ENCODE data around the gene TBC1D5.
A peak's percentile ranks its signal among the peaks of the same experiment; 100 is the strongest.

Gene TBC1D5

DNA sequence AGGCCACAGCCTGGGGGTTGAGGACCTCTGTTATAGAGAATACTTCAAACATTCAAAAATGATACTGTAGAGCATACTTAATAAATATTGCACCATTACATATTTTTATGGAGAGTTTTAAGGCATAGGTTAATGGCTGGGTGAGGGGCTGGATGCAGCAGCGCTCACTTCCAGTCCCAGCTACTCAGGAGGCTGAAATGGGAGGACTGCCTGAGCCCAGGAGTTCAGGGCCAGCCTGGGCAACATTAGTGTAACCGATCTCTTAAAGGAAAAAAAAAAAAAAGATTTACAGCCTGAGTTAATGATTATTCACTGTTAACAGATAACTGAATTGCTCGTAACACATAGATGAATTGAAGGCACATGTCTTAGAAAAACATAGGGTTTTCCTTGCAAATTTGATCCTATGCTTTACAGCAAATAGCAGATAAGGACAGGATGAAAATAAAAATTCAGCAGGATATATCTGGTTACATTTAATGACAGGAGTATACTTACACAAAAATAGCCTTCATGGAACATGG, 282.9 kb downstream of the TBC1D5 start:
- DNase-seq = no peak

DNA sequence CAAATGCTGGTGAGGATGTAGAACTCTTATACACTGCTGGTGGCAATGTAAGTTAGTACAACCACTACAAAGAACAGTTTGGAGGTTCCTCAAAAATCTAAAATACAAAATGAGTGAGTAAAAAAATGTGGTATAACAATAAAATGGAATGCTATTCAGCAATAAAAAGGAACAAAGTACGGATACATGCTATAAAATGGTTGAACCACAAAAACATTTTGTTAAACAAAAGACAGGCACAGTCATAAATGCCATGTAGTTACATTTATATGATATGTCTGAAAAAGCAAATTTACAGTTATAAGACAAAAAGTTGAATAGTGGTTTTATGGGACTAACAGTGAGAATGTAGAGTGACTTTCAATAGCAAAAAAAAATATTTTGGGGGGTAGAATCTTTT, 285.8 kb downstream of the TBC1D5 start:
- no peak for DNase-seq

DNA sequence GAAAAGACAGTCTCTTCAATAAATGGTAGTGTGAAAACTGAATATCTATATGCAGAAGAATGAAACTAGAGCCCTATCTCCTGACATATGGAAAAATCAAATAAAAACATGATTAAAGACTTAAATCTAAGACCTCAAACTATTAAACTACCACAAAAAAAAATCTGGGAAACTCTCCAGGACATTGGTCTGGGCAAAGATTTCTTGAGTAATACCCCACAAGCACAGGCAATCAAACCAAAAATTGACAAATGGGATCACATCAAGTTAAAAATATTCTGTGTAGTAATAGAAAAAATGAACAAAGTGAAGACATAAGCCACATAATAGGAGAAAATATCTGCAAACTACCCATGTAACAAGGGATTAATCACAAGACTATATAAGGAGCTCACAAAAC, 286.4 kb downstream of the TBC1D5 start:
- peak; percentile 55 for DNase-seq

DNA sequence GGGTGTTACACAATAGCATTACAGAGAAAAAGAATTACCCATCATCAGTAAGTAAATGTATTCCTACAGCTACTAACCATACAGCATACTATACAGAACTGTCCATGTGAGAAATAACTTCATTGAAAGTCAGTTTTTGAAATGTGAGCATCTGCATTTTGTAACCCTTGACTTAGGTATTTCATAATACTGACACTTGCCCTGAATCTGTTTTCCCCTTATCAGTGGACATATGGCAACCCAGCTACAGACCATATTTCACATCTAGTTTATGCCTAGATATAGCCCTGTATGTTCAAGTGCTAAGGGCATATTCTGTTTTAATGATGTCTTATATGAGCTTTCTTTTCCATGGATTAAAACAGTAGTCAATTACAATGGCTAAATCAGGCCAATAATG, 297.6 kb downstream of the TBC1D5 start:
- no peak for DNase-seq

DNA sequence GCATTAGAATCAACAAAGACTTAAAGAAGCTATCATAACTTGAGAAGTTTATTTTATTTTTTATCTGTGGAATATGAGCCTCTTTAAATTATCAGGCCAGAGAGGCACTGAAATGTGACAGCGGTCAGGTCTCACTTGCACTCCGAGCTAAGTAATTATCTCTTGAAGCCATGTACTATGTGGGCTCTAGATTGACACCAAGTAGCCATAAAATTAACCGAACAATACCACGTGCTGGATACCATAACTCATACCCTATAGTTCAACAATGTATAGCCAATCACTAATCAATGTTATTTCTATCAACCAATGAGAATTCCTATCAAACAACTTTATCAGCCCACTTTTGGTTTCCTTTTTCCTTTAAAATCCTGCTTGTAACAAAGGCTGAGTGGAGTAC, 299.3 kb downstream of the TBC1D5 start:
- DNase-seq = no peak

GRCh38 chr3:17442332-17443049, 299.9 kb downstream of the TBC1D5 start:
- DNase-seq = no peak

GRCh38 chr3:17433876-17434275, 308.6 kb downstream of the TBC1D5 start:
- no peak for DNase-seq

DNA sequence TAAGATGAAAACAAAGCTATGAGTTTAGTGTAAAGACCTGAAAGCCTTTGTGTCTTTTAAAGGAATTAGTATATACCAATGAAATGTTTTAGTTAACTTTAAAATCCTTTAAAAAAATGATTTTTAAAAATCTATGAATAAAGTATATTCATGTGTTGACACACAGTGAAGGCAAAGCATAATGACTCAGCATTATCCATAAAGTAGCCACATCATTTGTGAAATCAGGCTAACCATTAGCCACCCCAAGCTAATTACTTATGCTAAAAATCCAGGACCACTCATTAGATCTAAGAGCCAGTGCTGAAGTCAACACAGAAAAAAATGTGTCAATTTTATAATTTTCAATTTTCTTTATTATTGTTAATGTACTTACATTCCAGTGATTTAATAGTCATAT, 310.2 kb downstream of the TBC1D5 start:
- DNase-seq = peak; percentile 9

- peak; percentile 38 for DNase-seq
Observed at GRCh38 chr3:17431484-17432045, 310.9 kb downstream of the TBC1D5 start.

DNA sequence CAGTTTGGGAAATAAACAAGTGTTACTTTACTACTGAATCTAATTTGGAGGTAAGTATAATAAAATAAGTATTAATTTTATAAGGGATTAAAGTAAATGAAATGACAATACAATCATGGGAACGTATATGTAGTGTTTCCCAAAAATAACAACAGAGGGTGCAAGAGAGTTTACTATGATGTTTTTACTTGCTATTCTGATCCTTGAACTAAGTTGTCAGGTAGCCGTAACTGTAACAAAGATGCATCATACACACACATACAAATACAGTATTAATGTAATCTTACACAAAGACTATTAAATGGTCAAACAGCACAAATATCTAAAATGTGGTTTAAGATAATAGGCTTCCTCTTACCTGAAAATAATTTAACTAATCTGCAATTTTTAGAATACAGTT, 311.4 kb downstream of the TBC1D5 start:
- peak; percentile 33 for DNase-seq

- DNase-seq = no peak
Observed at GRCh38 chr3:17430582-17430981, 311.8 kb downstream of the TBC1D5 start.

DNA sequence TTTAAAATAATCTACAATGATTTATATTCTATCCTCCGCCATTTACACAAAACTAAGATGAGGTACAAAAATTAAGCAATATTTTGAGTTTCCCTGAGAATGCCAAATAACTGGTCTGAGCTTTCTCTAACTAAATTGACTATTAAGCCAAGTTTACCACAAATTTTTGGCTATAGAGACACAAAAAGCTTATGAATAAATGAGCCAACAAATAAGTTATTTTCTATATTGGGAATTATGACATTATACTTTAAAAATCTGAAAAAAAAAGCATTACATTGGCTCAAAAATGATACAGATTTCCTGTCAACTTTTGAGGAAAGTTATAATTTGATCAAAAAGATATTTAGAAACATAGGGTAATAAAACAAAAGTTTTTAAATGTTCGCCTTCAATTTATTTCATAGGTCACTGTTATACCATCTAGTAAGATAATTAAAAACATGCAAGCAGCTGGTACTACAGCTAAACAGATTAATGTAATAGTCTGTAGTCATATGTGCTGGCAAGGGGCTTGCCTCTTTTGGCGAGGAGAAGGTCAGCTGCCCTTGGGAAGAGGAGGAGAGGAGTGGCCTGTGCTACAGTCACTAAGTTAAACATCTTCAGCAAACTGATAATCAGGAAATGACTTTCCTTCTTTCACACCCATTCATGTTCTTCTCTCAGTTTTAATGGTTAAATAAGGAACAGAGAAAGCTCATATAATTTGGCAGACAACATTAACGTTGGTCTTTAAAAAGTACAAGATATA, 318.5 kb downstream of the TBC1D5 start:
- DNase-seq = peak; percentile 10

- no peak for DNase-seq
Observed at GRCh38 chr3:17422636-17423035, 319.8 kb downstream of the TBC1D5 start.

DNA sequence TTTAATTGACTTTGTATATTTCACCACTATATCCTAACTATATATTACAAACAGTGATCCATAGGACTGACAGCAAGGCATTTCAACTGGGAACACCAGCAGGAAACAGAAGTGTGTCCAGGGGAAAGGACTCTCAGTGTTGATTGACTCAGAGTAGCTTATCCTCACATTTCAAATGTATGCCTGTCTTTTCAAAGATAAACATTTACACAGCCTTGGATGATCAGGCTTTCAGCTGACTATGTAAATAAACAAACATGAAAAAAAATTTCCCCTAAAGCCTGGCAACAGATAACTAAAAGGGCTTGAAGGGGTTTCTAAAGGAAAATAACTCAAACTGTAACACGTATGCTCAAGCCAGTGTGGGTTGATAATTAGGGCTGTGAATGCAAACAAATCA, 321.8 kb downstream of the TBC1D5 start:
- DNase-seq = no peak

DNA sequence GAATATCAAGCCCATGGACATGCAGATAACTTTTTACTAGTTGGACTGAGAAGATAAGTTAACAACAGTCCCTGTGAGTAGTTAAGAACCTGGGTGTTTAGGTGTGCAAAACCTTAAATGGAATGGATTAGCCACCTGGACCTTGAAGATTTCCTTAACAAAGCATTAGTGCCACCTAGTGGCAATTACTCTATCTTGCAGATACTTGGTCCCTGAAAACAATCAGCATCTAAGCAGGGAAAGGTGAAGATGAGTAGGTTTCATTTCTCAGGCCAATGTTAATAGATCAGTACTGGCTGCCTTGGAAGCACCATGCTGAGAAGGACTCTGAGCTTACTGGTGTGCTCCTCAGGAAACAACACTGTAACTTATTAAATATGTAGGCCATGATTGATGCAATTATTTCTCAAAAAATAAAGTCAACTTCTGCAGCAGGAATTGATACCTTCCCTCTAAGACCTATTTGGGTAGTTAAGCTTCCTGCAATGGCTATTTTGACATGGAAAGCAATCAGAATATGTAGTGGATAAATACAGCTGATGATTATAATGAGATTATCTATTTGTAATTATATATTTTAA, 329.4 kb downstream of the TBC1D5 start:
- DNase-seq = peak; percentile 46

DNA sequence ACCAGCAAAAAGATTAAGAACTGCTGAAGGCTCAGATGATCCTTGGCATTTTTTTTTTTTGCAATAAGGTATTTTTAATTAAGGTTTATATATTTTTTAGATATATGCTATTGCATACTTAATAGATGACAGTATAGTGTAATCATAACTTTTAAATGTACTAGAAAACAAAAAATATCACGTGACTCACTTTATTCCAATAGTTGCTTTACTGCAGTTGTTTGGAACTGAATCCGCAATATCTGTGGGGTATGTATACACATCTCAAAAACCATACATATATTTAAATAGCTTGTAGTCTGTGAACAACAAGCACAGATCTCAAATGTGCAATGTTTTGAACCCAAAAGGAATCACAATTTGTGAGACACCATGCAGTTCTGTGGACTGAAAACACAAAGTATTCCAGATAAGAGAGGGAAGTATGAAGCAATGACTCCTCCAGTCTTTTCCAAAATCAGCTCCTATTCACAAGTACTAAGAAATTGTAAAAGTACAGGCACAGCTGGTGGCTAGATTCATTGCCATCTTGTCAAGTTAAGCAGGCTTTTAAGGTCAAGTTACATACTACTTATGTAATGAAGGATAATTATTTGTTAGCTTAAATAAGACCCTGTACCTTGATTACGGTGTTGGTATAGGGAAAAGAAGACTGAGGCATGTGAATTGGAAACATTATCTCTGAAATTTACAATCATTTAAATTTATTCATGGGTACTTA, 331.1 kb downstream of the TBC1D5 start:
- DNase-seq = no peak

- DNase-seq = no peak
Observed at GRCh38 chr3:17407576-17407975, 334.9 kb downstream of the TBC1D5 start.

- DNase-seq = no peak
Observed at GRCh38 chr3:17404548-17404947, 337.9 kb downstream of the TBC1D5 start.

DNA sequence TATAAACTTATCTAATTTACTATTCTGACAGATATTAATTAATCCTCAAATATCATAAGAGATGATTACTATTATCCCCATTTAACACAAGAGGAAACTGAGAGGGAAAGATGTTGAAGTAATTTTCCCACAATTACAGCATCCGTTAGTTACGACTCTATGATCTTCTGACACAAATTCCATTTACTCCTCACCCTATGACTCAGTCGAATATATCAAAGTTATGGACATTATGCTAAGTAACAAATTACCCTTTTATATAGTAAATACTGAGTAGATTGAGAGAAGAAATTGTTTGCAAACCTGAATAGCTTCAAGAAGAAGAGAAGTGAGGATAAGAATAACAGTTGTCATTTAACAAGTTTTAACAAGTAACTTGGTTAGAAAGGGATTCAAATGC, 340.0 kb downstream of the TBC1D5 start:
- DNase-seq = no peak

GRCh38 chr3:17401912-17402311, 340.5 kb downstream of the TBC1D5 start:
- no peak for DNase-seq

- no peak for DNase-seq
Observed at GRCh38 chr3:17399586-17399985, 342.8 kb downstream of the TBC1D5 start.

DNA sequence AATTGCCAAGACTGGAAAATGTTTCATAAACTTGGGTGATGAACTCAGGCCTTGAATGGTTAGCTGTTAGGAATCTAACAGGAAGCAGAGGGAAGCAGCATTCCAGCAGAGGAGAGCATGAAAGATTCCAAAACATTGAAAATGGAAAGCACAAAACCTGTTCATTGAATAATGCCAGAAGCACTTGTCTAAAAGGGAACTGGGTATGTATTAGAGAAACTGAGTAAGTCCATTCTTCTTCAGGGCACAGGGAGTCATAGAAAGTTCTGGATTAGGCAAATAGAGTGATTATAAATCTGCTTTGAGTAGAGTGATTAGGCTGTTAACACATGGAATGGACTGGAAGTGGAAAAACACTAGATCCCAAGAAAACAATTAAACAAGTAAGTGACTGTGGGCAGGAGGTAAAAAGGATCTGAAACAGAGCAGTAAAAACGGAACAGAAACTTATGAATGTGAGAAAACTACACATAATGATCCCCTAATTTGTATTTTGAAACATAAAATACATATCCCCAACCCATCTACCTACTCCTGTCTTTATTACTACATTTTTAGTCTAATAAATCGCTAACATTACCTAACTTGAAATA, 343.4 kb downstream of the TBC1D5 start:
- no peak for DNase-seq

- no peak for DNase-seq
Observed at GRCh38 chr3:17396036-17396435, 346.4 kb downstream of the TBC1D5 start.
